ENCODE data around the gene CDY1.
"Not testable (repeated sequence)": the region's sequence is repeated elsewhere in the genome, so short reads cannot be mapped to it uniquely, and the experiment has no call there.

Gene CDY1, protein sequence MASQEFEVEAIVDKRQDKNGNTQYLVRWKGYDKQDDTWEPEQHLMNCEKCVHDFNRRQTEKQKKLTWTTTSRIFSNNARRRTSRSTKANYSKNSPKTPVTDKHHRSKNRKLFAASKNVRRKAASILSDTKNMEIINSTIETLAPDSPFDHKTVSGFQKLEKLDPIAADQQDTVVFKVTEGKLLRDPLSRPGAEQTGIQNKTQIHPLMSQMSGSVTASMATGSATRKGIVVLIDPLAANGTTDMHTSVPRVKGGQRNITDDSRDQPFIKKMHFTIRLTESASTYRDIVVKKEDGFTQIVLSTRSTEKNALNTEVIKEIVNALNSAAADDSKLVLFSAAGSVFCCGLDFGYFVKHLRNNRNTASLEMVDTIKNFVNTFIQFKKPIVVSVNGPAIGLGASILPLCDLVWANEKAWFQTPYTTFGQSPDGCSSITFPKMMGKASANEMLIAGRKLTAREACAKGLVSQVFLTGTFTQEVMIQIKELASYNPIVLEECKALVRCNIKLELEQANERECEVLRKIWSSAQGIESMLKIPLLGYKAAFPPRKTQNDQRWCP

DNA sequence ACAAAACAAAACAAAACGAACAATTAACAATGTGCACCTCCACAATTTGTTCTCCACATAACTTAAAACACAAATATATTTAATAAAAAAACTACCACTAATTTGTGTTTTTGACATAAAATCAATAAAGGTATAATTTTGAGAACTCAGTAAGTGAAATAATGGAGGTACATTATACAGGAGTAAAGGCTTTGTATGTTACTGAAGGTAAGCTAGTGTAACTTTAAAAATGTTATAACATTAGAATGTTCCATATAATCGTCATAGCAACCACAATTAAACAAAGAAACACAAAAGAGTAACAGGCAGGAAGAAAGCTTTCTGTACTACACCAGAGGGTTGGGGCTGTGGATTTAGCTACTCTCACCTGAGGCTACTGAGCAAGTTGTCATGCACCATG lies at the start of gene CDY1:
Gene CDY1, plus strand, starts transcription at position 301 of the 400 bp plus-strand sequence. CDS start 326 bp downstream, outside the sequence.
- not testable (repeated sequence) for DNase-seq (ENCODE audit: low read depth in 2 of 2)

GRCh38 chrY:25593336-25593735 lies 28.6 kb upstream of the CDY1 start:
- DNase-seq (ENCODE audit: low read depth in 2 of 2): not testable (repeated sequence)

- DNase-seq (ENCODE audit: low read depth in 2 of 2): not testable (repeated sequence)
Measured at GRCh38 chrY:25620209-25620608, 1.7 kb upstream of the CDY1 start.

DNA sequence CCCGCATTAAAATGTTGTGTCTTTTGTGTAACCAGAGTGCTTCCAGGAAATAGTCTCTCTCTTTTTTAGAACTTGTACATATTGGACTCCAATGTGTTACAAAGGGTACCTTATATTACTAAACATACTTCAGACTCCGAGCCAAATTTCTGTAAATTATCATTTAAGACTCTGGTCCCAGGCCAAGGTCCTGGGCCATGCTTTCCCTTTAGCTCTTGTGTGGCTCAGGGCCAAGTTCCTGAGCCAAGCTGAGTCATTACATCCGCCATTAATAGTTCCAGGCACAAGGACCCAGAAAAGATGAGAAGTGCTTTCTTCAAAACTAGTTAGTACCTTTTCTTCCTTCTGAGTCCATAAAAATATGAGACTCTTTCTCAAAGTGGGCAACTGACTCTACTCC lies 4.6 kb downstream of the CDY1 start:
- not testable (repeated sequence) for DNase-seq (ENCODE audit: low read depth in 2 of 2)

DNA sequence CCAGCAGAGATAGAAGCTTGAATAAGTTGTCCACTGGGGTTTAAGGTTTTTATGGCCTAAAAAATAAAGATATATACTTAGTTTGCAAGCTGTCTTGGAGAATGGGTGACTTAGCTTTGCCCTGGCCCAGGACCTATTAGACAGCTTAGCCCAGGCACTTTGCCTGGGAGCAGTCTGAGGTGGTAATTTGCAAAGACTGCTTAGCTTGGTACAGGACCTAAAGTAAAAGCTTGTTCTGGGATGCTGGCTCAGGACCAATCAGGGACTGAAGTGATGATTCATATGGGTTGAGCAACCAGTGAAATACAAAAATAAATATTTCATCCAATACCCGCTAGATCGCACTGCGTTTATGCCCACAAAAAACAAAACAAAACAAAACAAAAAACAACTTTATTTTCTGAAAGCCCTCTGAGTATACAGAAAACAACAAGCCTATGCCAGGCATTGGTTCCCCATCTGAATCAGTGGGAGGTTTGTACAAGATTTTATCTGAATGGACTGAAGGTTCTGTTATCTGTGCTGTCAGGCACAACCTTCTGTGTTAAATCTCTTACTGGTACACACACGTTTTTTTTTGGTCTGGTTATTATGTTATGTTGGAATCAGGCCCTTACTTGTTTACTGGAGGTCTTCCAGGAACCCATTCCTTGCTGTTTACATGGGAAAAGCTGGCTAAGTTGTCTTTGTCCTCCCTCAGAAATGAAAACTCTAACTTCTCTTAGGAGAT lies 8.6 kb downstream of the CDY1 start:
- not testable (repeated sequence) for DNase-seq (ENCODE audit: low read depth in 2 of 2)

GRCh38 chrY:25639852-25640251 lies 17.9 kb downstream of the CDY1 start:
- not testable (repeated sequence) for DNase-seq (ENCODE audit: low read depth in 2 of 2)

GRCh38 chrY:25643024-25643915 lies 21.4 kb downstream of the CDY1 start:
- not testable (repeated sequence) for DNase-seq (ENCODE audit: low read depth in 2 of 2)

Measured in stimulated activated CD4-positive, alpha-beta T cell treated with anti-CD3 and anti-CD28 coated beads, Interleukin-15, amount 100 ng/mL, for 48 hours (primary cell).